ENCODE data around the gene CTXND1.

DNA sequence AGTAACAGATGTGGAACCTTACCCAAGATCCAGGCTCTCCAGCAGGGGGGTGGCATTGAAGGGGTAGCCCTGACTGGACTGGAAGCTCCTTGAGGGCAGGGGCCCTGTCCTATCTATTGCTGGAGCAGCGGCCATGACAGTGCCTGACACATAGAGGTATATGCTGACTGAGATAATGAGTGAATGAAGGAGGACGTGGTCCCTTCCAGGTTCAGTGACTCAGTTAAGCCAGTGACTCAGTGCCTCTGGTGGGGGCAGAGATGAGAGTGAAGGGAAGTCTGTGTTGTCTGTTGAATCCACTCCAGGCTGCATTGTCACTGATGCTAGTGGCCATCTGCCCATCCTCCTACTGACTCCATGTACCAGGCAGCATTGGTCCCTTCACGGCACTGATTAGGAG, 13.0 kb upstream of the CTXND1 start:
- no peak for TF ChIP-seq POLR2A (IDR thresholded peaks at IDR 0.05)
- TF ChIP-seq, protein P1, sequence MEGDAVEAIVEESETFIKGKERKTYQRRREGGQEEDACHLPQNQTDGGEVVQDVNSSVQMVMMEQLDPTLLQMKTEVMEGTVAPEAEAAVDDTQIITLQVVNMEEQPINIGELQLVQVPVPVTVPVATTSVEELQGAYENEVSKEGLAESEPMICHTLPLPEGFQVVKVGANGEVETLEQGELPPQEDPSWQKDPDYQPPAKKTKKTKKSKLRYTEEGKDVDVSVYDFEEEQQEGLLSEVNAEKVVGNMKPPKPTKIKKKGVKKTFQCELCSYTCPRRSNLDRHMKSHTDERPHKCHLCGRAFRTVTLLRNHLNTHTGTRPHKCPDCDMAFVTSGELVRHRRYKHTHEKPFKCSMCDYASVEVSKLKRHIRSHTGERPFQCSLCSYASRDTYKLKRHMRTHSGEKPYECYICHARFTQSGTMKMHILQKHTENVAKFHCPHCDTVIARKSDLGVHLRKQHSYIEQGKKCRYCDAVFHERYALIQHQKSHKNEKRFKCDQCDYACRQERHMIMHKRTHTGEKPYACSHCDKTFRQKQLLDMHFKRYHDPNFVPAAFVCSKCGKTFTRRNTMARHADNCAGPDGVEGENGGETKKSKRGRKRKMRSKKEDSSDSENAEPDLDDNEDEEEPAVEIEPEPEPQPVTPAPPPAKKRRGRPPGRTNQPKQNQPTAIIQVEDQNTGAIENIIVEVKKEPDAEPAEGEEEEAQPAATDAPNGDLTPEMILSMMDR (IDR thresholded peaks at IDR 0.05), result no peak

All from right lobe of liver (tissue), 4 donors.